Measurements from ENCODE around the gene PRKCA. TPM values are rescaled to one million over a fixed set of nuclear protein-coding genes. Genes with fewer than 3 reads are reported as not detected.

Gene PRKCA
- total and polyA plus RNA-seq, 4 donors: 3.0 to 14.1 (median 5.4) TPM

DNA sequence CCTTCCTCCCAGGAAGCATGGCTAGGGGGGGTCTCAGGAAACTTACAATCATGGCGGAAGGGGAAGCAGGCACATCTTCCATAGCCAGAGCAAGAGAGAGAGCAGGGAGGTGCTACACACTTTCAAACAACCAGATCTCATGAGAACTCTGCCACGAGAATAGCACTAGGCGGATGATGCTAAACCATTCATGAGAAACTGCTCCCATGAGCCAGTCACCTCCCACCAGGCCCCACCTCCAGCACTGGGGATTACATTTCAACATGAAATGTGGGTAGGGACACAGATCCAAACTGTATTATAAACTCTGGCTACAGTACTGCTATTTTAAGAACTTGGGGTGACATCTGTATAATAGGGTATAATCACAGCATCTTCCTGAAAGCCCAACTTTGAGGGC is 449.4 kb downstream of the PRKCA start:
- no peaks in the 10 kb centered on the region for H3K27me3 ChIP-seq (ENCODE audit: control insufficient read depth in 4 of 4, insufficient read depth in 4 of 4, low read length in 3 of 4)
- no peak overlapping the region for H3K9ac ChIP-seq (ENCODE audit: low read depth in 1 of 2, low read length in 2 of 2)
- H3K27ac ChIP-seq (ENCODE audit: low read depth in 1 of 2, low read length in 2 of 2): no peak overlapping the region
- H3K4me1 ChIP-seq (ENCODE audit: control insufficient read depth in 4 of 4, insufficient read depth in 4 of 4, low read length in 3 of 4): no peaks in the 10 kb centered on the region
- H3K36me3 ChIP-seq (ENCODE audit: control insufficient read depth in 4 of 4, insufficient read depth in 3 of 4, low read depth in 1 of 4, low read length in 3 of 4): peaks cover 0 to 31% (median 11%) of the 10 kb centered on the region in 4 donors
- no peak for DNase-seq (ENCODE audit: low spot score)
- no peak overlapping the region for H3K4me3 ChIP-seq (ENCODE audit: low read depth in 1 of 3, low read length in 3 of 3)
- H3K9me3 ChIP-seq (ENCODE audit: control insufficient read depth in 4 of 4, low read length in 3 of 4): no peaks in the 10 kb centered on the region
- 97% methylated on average over 3 of the region's 3 CpGs for WGBS
- TF ChIP-seq, protein P1, sequence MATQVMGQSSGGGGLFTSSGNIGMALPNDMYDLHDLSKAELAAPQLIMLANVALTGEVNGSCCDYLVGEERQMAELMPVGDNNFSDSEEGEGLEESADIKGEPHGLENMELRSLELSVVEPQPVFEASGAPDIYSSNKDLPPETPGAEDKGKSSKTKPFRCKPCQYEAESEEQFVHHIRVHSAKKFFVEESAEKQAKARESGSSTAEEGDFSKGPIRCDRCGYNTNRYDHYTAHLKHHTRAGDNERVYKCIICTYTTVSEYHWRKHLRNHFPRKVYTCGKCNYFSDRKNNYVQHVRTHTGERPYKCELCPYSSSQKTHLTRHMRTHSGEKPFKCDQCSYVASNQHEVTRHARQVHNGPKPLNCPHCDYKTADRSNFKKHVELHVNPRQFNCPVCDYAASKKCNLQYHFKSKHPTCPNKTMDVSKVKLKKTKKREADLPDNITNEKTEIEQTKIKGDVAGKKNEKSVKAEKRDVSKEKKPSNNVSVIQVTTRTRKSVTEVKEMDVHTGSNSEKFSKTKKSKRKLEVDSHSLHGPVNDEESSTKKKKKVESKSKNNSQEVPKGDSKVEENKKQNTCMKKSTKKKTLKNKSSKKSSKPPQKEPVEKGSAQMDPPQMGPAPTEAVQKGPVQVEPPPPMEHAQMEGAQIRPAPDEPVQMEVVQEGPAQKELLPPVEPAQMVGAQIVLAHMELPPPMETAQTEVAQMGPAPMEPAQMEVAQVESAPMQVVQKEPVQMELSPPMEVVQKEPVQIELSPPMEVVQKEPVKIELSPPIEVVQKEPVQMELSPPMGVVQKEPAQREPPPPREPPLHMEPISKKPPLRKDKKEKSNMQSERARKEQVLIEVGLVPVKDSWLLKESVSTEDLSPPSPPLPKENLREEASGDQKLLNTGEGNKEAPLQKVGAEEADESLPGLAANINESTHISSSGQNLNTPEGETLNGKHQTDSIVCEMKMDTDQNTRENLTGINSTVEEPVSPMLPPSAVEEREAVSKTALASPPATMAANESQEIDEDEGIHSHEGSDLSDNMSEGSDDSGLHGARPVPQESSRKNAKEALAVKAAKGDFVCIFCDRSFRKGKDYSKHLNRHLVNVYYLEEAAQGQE (IDR thresholded peaks at IDR 0.05): no peak
- no peak for TF ChIP-seq JUND (IDR thresholded peaks at IDR 0.05)
- no peak for TF ChIP-seq NR2F2 (IDR thresholded peaks at IDR 0.05)
- TF ChIP-seq EGR1 (IDR thresholded peaks at IDR 0.05; ENCODE audit: low read depth in 2 of 2): no peak

DNA sequence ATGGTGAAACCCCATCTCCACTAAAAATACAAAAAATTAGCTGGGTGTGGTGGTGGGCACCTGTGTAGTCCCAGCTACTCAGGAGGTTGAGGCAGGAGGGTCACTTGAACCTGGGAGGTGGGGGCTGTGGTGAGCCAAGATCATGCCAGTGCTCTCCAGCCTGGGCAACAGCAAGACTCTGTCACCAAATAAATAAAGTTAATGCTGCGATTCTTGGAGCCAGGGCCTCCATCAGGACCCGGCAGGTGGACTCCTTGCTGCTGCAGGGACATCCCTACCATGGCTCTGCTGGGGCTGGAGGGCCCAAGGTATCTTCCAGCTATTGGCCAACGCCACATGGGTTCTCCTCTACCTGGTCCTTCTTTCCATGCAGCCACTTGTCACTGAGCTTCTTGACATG is 450.0 kb downstream of the PRKCA start:
- H3K27ac ChIP-seq (ENCODE audit: low read depth in 1 of 2, low read length in 2 of 2): no peak overlapping the region
- WGBS: 93% methylated on average over 3 of the region's 3 CpGs

More for the DNA sequence above, 450.0 kb downstream of the PRKCA start:
- TF ChIP-seq GABPA (IDR thresholded peaks at IDR 0.05 in 1 of 2, conservative IDR thresholded peaks at IDR 0.05 in 1 of 2) (no peak), FOXA1 (IDR thresholded peaks at IDR 0.05) (no peak), TAF1 (conservative IDR thresholded peaks at IDR 0.05) (no peak), JUND (IDR thresholded peaks at IDR 0.05) (no peak)
- TF ChIP-seq, protein P2, sequence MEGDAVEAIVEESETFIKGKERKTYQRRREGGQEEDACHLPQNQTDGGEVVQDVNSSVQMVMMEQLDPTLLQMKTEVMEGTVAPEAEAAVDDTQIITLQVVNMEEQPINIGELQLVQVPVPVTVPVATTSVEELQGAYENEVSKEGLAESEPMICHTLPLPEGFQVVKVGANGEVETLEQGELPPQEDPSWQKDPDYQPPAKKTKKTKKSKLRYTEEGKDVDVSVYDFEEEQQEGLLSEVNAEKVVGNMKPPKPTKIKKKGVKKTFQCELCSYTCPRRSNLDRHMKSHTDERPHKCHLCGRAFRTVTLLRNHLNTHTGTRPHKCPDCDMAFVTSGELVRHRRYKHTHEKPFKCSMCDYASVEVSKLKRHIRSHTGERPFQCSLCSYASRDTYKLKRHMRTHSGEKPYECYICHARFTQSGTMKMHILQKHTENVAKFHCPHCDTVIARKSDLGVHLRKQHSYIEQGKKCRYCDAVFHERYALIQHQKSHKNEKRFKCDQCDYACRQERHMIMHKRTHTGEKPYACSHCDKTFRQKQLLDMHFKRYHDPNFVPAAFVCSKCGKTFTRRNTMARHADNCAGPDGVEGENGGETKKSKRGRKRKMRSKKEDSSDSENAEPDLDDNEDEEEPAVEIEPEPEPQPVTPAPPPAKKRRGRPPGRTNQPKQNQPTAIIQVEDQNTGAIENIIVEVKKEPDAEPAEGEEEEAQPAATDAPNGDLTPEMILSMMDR (IDR thresholded peaks at IDR 0.05; ENCODE audit: low read depth, low read length, missing input control): no peak
- TF ChIP-seq, protein P3, sequence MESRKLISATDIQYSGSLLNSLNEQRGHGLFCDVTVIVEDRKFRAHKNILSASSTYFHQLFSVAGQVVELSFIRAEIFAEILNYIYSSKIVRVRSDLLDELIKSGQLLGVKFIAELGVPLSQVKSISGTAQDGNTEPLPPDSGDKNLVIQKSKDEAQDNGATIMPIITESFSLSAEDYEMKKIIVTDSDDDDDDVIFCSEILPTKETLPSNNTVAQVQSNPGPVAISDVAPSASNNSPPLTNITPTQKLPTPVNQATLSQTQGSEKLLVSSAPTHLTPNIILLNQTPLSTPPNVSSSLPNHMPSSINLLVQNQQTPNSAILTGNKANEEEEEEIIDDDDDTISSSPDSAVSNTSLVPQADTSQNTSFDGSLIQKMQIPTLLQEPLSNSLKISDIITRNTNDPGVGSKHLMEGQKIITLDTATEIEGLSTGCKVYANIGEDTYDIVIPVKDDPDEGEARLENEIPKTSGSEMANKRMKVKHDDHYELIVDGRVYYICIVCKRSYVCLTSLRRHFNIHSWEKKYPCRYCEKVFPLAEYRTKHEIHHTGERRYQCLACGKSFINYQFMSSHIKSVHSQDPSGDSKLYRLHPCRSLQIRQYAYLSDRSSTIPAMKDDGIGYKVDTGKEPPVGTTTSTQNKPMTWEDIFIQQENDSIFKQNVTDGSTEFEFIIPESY (IDR thresholded peaks at IDR 0.05): no peak
- DNase-seq (ENCODE audit: low spot score): no peak
- peaks cover 0 to 30% (median 10%) of the 10 kb centered on the region in 4 donors for H3K36me3 ChIP-seq (ENCODE audit: control insufficient read depth in 4 of 4, insufficient read depth in 3 of 4, low read depth in 1 of 4, low read length in 3 of 4)
- H3K4me3 ChIP-seq (ENCODE audit: low read depth in 1 of 3, low read length in 3 of 3): no peak overlapping the region
- H3K9ac ChIP-seq (ENCODE audit: low read depth in 1 of 2, low read length in 2 of 2): no peak overlapping the region
- no peaks in the 10 kb centered on the region for H3K27me3 ChIP-seq (ENCODE audit: control insufficient read depth in 4 of 4, insufficient read depth in 4 of 4, low read length in 3 of 4)
- no peaks in the 10 kb centered on the region for H3K4me1 ChIP-seq (ENCODE audit: control insufficient read depth in 4 of 4, insufficient read depth in 4 of 4, low read length in 3 of 4)
- H3K9me3 ChIP-seq (ENCODE audit: control insufficient read depth in 4 of 4, low read length in 3 of 4): no peaks in the 10 kb centered on the region

All from liver (tissue), 9 donors.